ENCODE data around the gene CELA2B.
"Not testable (repeated sequence)": the region's sequence is repeated elsewhere in the genome, so short reads cannot be mapped to it uniquely, and the experiment has no call there.

The CELA2B gene

DNA sequence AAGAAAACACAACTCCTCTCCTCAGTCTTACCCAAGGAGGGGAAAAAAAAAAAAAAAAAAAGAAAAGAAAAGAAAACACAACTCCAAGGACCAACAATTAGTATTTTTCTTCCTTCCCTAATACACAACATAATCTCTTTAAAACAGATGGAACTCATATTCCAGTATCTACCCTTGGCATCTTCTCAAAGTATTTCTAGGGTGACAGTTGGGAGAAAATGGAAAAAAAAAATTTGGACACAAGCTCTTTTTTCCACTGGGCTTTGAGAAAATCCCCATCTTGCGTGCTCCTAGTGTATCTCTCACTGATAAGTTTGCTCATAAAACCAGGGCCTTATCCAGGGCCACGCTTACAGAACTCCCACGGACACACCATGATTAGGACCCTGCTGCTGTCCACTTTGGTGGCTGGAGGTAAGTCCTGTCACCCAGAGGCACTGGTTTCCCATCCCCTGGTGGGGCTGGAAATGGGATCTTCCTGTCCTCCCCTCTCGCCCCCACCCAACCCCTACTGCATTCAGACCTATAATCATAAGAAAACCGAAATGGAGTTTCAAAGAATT is at the start of gene CELA2B:
Gene CELA2B (plus strand): TSS at position 353 of the 563 bp plus-strand sequence. CDS start 22 bp downstream, at position 375.
- in situ Hi-C loops (cut with MboI; ENCODE audit: low pct_unique_long_range_greater_than_20kb, low sequenced_read_pairs, unreplicated experiment), result no loop called here
- no peak for TF ChIP-seq CTCF (IDR thresholded peaks at IDR 0.05; ENCODE audit: extremely low read depth, insufficient read depth, missing control alignments)
- DNase-seq (ENCODE audit: low spot score), result no peak

- no peak for TF ChIP-seq CTCF (IDR thresholded peaks at IDR 0.05; ENCODE audit: extremely low read depth, insufficient read depth, missing control alignments)
- in situ Hi-C loops (cut with MboI; ENCODE audit: low pct_unique_long_range_greater_than_20kb, low sequenced_read_pairs, unreplicated experiment), result no loop called here
- DNase-seq (ENCODE audit: low spot score), result no peak
Measured at GRCh38 chr1:15426492-15427279, 49.2 kb upstream of the CELA2B start.

GRCh38 chr1:15427280-15427666 is 48.6 kb upstream of the CELA2B start:
- in situ Hi-C loops (cut with MboI; ENCODE audit: low pct_unique_long_range_greater_than_20kb, low sequenced_read_pairs, unreplicated experiment), result no loop called here
- DNase-seq (ENCODE audit: low spot score), result no peak
- TF ChIP-seq CTCF (IDR thresholded peaks at IDR 0.05; ENCODE audit: extremely low read depth, insufficient read depth, missing control alignments), result no peak

GRCh38 chr1:15428252-15428651 is 47.7 kb upstream of the CELA2B start:
- DNase-seq (ENCODE audit: low spot score); in situ Hi-C loops (cut with MboI; ENCODE audit: low pct_unique_long_range_greater_than_20kb, low sequenced_read_pairs, unreplicated experiment): not testable (repeated sequence)

DNA sequence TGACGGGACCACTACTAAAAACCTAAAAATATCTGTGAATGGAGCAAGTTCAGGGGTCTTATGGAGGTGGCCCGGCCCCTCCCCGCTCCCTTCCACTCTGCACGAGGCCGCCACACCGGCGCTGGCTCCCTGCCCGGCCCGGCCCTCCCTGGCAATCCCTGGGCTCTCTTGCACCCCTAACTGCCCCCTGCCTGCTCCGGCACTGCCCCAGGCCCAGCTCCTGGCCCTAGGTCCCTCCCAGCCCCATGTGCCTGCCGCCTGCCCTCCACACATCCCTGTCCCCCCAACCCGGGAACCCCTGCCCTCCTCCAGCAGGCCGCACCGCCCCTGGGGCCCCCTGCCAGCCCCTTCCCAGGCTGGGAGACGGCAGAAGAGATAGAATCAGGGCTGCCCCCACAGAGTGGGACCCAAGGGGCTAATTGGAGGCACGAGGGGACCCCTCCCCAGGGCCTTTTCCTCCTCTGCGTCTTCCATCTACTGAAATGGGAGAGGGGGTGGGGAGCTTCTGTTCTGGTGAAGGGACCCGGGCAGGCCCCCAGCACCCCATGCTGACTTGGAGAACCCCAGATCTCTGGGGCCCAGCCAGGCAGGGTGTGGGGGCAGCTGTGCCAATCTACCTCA is 47.0 kb upstream of the CELA2B start:
- in situ Hi-C loops (cut with MboI; ENCODE audit: low pct_unique_long_range_greater_than_20kb, low sequenced_read_pairs, unreplicated experiment), result no loop called here
- no peak for DNase-seq (ENCODE audit: low spot score)
- TF ChIP-seq CTCF (IDR thresholded peaks at IDR 0.05; ENCODE audit: extremely low read depth, insufficient read depth, missing control alignments), result no peak

DNA sequence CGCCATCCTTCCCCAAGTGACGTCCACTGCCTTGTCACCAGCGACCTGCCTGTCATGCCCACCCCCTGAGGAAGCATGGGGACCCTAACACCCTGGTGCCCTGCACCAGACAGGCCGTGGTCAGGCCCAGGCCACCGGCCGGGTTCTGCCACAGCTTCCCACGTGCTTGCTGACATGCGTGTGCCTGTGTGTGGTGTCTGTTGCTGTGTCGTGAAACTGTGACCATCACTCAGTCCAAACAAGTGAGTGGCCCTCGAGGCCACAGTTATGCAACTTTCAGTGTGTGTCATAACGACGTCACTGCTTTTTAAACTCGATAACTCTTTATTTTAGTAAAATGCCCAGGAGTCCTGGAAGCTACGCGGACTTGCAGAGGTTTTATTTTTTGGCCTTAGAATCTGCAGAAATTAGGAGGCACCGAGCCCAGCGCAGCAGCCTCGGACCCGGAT is 46.2 kb upstream of the CELA2B start:
- no peak for TF ChIP-seq CTCF (IDR thresholded peaks at IDR 0.05; ENCODE audit: extremely low read depth, insufficient read depth, missing control alignments)
- DNase-seq (ENCODE audit: low spot score), result no peak
- in situ Hi-C loops (cut with MboI; ENCODE audit: low pct_unique_long_range_greater_than_20kb, low sequenced_read_pairs, unreplicated experiment), result no loop called here

Measured in GM13977 (cell line).